HCT116 (cell line): Measurements from ENCODE around the gene SLC25A42. TPM values are rescaled to one million over a fixed set of nuclear protein-coding genes. Genes with fewer than 3 reads are reported as not detected.

Experiments used
- ATAC-seq: fragments of 200-7000 bp; cut with Tn5 transposase; 2 replicates; pipeline ENCODE4 v1.9.1; 2020; ENCODE audit warnings: mild to moderate bottlenecking, moderate library complexity
- BruUV-seq: library from RNA; stranded (reverse); fragments of 400-500 nt; replicated peaks from 2 replicates; lab custom pipeline; 2021; lab: Mats Ljungman, UMichigan
- CTCF ChIA-PET: fragments of 300-600 bp; sonication (Branson Sonifier 250); formaldehyde crosslinking; loops from one replicate; lab custom pipeline; 2021; ENCODE audit warnings: antibody characterized with exemption; lab: Charles Lee
- POLR2A ChIA-PET: fragments of 300-600, 350-600 bp; sonication (Branson Sonifier 250); formaldehyde crosslinking; loops from one replicate; lab custom pipeline; 2021; ENCODE audit warnings: antibody characterized with exemption; lab: Charles Lee
- RAD21 ChIA-PET, 2 experiments: fragments of 300-600 bp; sonication (Branson Sonifier 250); formaldehyde crosslinking; loops; one replicate each; lab custom pipeline; 2023; ENCODE audit warnings: low total read pairs in 2 of 2; ENCODE audit not compliant: uncharacterized antibody in 2 of 2, unreplicated experiment in 2 of 2, low non-redundant PET in 1 of 2; lab: Charles Lee
- DNase-seq: peaks from one replicate; pipeline ENCODE4 v3.0.0-alpha.2; 2010; ENCODE audit warnings: low read depth, low spot score
- H2AFZ ChIP-seq: fragments of 200-600 bp; shearing (Covaris generic), sonication (generic); 2 replicates; pipeline ENCODE4 v1.6.1; 2017; ENCODE audit warnings: low read depth, mixed run types, mixed read lengths, antibody characterized with exemption, low read length; ENCODE audit not compliant: poor library complexity, severe bottlenecking
- H3K27ac ChIP-seq: 2 replicates; pipeline ENCODE4 v1.5.1; 2012; ENCODE audit warnings: low read depth, low read length
- H3K27me3 ChIP-seq: fragments of 200-600 bp; sonication (generic); 2 replicates; pipeline ENCODE4 v1.6.1; 2016; ENCODE audit warnings: mixed run types, low read length, mixed read lengths; ENCODE audit not compliant: insufficient read depth
- H3K36me3 ChIP-seq, 2 experiments: fragments of 200-500 bp in 1 of 2; fragments of 200-600 bp in 1 of 2; sonication (Bioruptor generic) in 1 of 2; sonication (generic) in 1 of 2; 2 replicates each; pipeline versions ENCODE4 v1.5.1 to v1.6.1; 2014 to 2016; ENCODE audit warnings: low read length in 2 of 2, inconsistent platforms in 1 of 2, mixed read lengths in 1 of 2, mixed run types in 1 of 2; ENCODE audit not compliant: insufficient read depth in 2 of 2, control insufficient read depth in 1 of 2
- H3K4me1 ChIP-seq, 2 experiments: fragments of 200-600 bp in 1 of 2; sonication (generic) in 1 of 2; 2 replicates each; pipeline versions ENCODE4 v1.5.1 to v1.6.1; 2012 to 2017; ENCODE audit warnings: low read length in 2 of 2, inconsistent platforms in 1 of 2, mild to moderate bottlenecking in 1 of 2, mixed read lengths in 1 of 2, mixed run types in 1 of 2, moderate library complexity in 1 of 2; ENCODE audit not compliant: insufficient read depth in 2 of 2, control insufficient read depth in 1 of 2
- H3K4me2 ChIP-seq: fragments of 200-600 bp; sonication (generic); 2 replicates; pipeline ENCODE4 v1.6.1; 2017; ENCODE audit warnings: mixed run types, low read length, mixed read lengths
- H3K4me3 ChIP-seq, 2 experiments: fragments of 200-600 bp in 1 of 2; sonication (generic) in 1 of 2; replicated peaks in 1 of 2; 2 replicates each; pipeline ENCODE4 v1.5.1; 2011 to 2016; ENCODE audit warnings: low read length in 2 of 2, control low read depth in 1 of 2, low read depth in 1 of 2, mild to moderate bottlenecking in 1 of 2, mixed read lengths in 1 of 2, mixed run types in 1 of 2
- H3K79me2 ChIP-seq: fragments of 200-600 bp; sonication (generic); 2 replicates; pipeline ENCODE4 v1.6.1; 2017; ENCODE audit warnings: mild to moderate bottlenecking, mixed run types, low read length, moderate library complexity, mixed read lengths; ENCODE audit not compliant: insufficient read depth
- H3K9ac ChIP-seq: fragments of 200-600 bp; sonication (generic); 2 replicates; pipeline ENCODE4 v1.6.1; 2016; ENCODE audit warnings: low read length, mixed read lengths
- H3K9me2 ChIP-seq: fragments of 200-600 bp; sonication (generic), shearing (Covaris generic); 2 replicates; pipeline ENCODE4 v1.6.1; 2017; ENCODE audit warnings: mixed run types, mild to moderate bottlenecking, moderate library complexity; ENCODE audit not compliant: insufficient read depth
- H3K9me3 ChIP-seq, 2 experiments: fragments of 200-500 bp in 1 of 2; fragments of 200-600 bp in 1 of 2; sonication (Bioruptor generic) in 1 of 2; sonication (generic) in 1 of 2; 2 replicates each; pipeline ENCODE4 v1.6.1; 2014 to 2017; ENCODE audit warnings: low read length in 2 of 2, mixed read lengths in 2 of 2, inconsistent platforms in 1 of 2, low read depth in 1 of 2, mild to moderate bottlenecking in 1 of 2, mixed run types in 1 of 2, moderate library complexity in 1 of 2; ENCODE audit not compliant: control insufficient read depth in 1 of 2, insufficient read depth in 1 of 2
- H4K20me1 ChIP-seq: fragments of 200-600 bp; sonication (generic), shearing (Covaris generic); 2 replicates; pipeline ENCODE4 v1.6.1; 2017; ENCODE audit warnings: mixed run types, mild to moderate bottlenecking, moderate library complexity; ENCODE audit not compliant: insufficient read depth
- ATF3 ChIP-seq: IDR thresholded peaks from 2 replicates; pipeline ENCODE4 v1.6.1; 2012
- CEBPB ChIP-seq: IDR thresholded peaks from 2 replicates; pipeline ENCODE4 v1.6.1; 2012; ENCODE audit warnings: low read depth
- CTCF ChIP-seq, 3 experiments: fragments of 200-600 bp in 1 of 3; sonication (generic) in 1 of 3; IDR thresholded peaks in 2 of 3; conservative IDR thresholded peaks in 1 of 3; 2 replicates each; pipeline ENCODE4 v1.5.1; 2012 to 2017; ENCODE audit warnings: low read depth in 2 of 3, low read length in 2 of 3, antibody characterized with exemption in 1 of 3, borderline replicate concordance in 1 of 3, control low read depth in 1 of 3, mild to moderate bottlenecking in 1 of 3, mixed read lengths in 1 of 3, mixed run types in 1 of 3, moderate library complexity in 1 of 3; ENCODE audit not compliant: insufficient read depth in 1 of 3
- EGR1 ChIP-seq: IDR thresholded peaks from 2 replicates; pipeline ENCODE4 v1.6.1; 2012; ENCODE audit warnings: low read depth
- ELF1 ChIP-seq: IDR thresholded peaks from 2 replicates; pipeline ENCODE4 v1.6.1; 2012; ENCODE audit warnings: low read depth, borderline replicate concordance
- EZH2 ChIP-seq: fragments of 200-600 bp; sonication (generic); IDR thresholded peaks from 2 replicates; pipeline ENCODE4 v1.6.1; 2017; ENCODE audit warnings: antibody characterized with exemption, mixed run types
- EZH2phosphoT487 ChIP-seq: fragments of 200-600 bp; IDR thresholded peaks from 2 replicates; pipeline ENCODE4 v1.6.1; 2018; ENCODE audit warnings: antibody characterized with exemption, borderline replicate concordance
- FOSL1 ChIP-seq: IDR thresholded peaks from 2 replicates; pipeline ENCODE4 v1.6.1; 2012; ENCODE audit warnings: low read depth
- JUND ChIP-seq: IDR thresholded peaks from 2 replicates; pipeline ENCODE4 v1.6.1; 2012
- POLR2A ChIP-seq: IDR thresholded peaks from 2 replicates; pipeline ENCODE4 v1.7.0; 2011; ENCODE audit warnings: borderline replicate concordance; ENCODE audit not compliant: insufficient read depth, insufficient read length; ENCODE audit errors: extremely low read depth
- POLR2AphosphoS5 ChIP-seq: IDR thresholded peaks from 2 replicates; pipeline ENCODE4 v1.6.1; 2011; ENCODE audit warnings: mild to moderate bottlenecking, low read depth, low read length, moderate library complexity
- RAD21 ChIP-seq: IDR thresholded peaks from 2 replicates; pipeline ENCODE4 v1.6.1; 2012; ENCODE audit warnings: low read depth, mild to moderate bottlenecking
- SP1 ChIP-seq: IDR thresholded peaks from 2 replicates; pipeline ENCODE4 v1.6.1; 2012; ENCODE audit warnings: low read depth
- SRF ChIP-seq: IDR thresholded peaks from 2 replicates; pipeline ENCODE4 v1.6.1; 2012; ENCODE audit warnings: low read depth
- TCF7L2 ChIP-seq: IDR thresholded peaks from 2 replicates; pipeline ENCODE4 v1.7.0; 2011; ENCODE audit warnings: borderline replicate concordance, inconsistent platforms; ENCODE audit not compliant: insufficient read depth, insufficient read length; ENCODE audit errors: extremely low read depth
- YY1 ChIP-seq: IDR thresholded peaks from 2 replicates; pipeline ENCODE4 v1.6.1; 2011; ENCODE audit warnings: low read length, low read depth, moderate library complexity, mild to moderate bottlenecking; ENCODE audit not compliant: insufficient replicate concordance; ENCODE audit errors: extremely low read depth
- ZFX ChIP-seq: fragments of 450-650 bp; IDR thresholded peaks from 2 replicates; pipeline ENCODE4 v1.6.1; 2017
- ZNF274 ChIP-seq: fragments of 200-500 bp; sonication (Bioruptor generic); IDR thresholded peaks from 2 replicates; pipeline ENCODE4 v1.6.1; 2014; ENCODE audit warnings: mild to moderate bottlenecking, low read depth, low read length, inconsistent platforms
- intact Hi-C: fragments of 100-400 bp; cut with micrococcal nuclease; formaldehyde crosslinking; loops from 2 replicates; pipeline ENCODE4 v1.10.0; 2022
- total RNA-seq: library from RNA; stranded (reverse); gene quantifications from one replicate; pipeline ENCODE4 v1.2.1, GENCODE V29; 2021; ENCODE audit not compliant: unreplicated experiment
- TF ChIP-seq, protein P1 (sequence below): IDR thresholded peaks from 2 replicates; pipeline ENCODE4 v1.6.1; 2012
- TF ChIP-seq, protein P2 (sequence below): IDR thresholded peaks from 2 replicates; pipeline ENCODE4 v1.6.1; 2011; ENCODE audit warnings: mild to moderate bottlenecking, low read length, moderate library complexity; ENCODE audit not compliant: insufficient replicate concordance; ENCODE audit errors: extremely low read depth

Gene SLC25A42
- total RNA-seq, 1 experiment from 2014 or later = 10.2 TPM

GRCh38 chr19:19049406-19049805 lies 14.4 kb upstream of the SLC25A42 start:
- ATAC-seq = no peak
- ChIA-PET CTCF (no interaction called here), POLR2A (no interaction called here)
- intact Hi-C loops = loop anchor here (10.0 kb wide), 1 partner anchor 295 kb away; no protein-coding TSS in a partner anchor
- Histone ChIP-seq H3K4me1 (no peaks in the 10 kb centered on the region), H3K27ac (no peak overlapping the region), H3K27me3 (no peaks in the 10 kb centered on the region), H3K9me3 (no peaks in the 10 kb centered on the region), H3K79me2 (no peaks in the 10 kb centered on the region), H4K20me1 (no peaks in the 10 kb centered on the region)
- no TSS peak for BruUV-seq
- TF ChIP-seq ZNF274 (no peak), ELF1 (no peak), YY1 (no peak), EGR1 (no peak), TCF7L2 (no peak), EZH2 (no peak), JUND (no peak), EZH2phosphoT487 (no peak), FOSL1 (no peak), SRF (no peak), POLR2AphosphoS5 (no peak), CTCF (IDR thresholded peaks at IDR 0.05 in 2 of 3, conservative IDR thresholded peaks at IDR 0.05 in 1 of 3; ENCODE audit: borderline replicate concordance in 1 of 3, insufficient read depth in 1 of 3, low read depth in 2 of 3, low read length in 2 of 3) (no peak), ZFX (no peak), POLR2A (no peak), ATF3 (no peak), RAD21 (no peak), CEBPB (no peak), SP1 (no peak)
- TF ChIP-seq, protein P1, sequence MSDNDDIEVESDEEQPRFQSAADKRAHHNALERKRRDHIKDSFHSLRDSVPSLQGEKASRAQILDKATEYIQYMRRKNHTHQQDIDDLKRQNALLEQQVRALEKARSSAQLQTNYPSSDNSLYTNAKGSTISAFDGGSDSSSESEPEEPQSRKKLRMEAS = no peak
- TF ChIP-seq, protein P2, sequence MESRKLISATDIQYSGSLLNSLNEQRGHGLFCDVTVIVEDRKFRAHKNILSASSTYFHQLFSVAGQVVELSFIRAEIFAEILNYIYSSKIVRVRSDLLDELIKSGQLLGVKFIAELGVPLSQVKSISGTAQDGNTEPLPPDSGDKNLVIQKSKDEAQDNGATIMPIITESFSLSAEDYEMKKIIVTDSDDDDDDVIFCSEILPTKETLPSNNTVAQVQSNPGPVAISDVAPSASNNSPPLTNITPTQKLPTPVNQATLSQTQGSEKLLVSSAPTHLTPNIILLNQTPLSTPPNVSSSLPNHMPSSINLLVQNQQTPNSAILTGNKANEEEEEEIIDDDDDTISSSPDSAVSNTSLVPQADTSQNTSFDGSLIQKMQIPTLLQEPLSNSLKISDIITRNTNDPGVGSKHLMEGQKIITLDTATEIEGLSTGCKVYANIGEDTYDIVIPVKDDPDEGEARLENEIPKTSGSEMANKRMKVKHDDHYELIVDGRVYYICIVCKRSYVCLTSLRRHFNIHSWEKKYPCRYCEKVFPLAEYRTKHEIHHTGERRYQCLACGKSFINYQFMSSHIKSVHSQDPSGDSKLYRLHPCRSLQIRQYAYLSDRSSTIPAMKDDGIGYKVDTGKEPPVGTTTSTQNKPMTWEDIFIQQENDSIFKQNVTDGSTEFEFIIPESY = no peak
- TF ChIP-seq, all 23 proteins: peak for 0
- Histone ChIP-seq H3K4me2 (no peak overlapping the region), H3K4me3 (no peak overlapping the region), H2AFZ (no peak overlapping the region), H3K9me2 (no peaks in the 10 kb centered on the region), H3K36me3 (peaks cover 12 to 28% of the 10 kb centered on the region in 2 experiments; a peak in 3 of 4 replicates), H3K9ac (no peak overlapping the region)
- RAD21 ChIA-PET = no interaction called here
- DNase-seq = no peak
